Kidney epithelial cell (primary cell): ENCODE data around the gene CCDC85C. TPM values are rescaled to one million over a fixed set of nuclear protein-coding genes. Genes with fewer than 3 reads are reported as not detected.

ENCODE experiments used
- DNase-seq: peaks from one replicate; pipeline ENCODE4 v3.0.0-alpha.2; 2010; ENCODE audit warnings: low read depth
- H3K27me3 ChIP-seq: 2 replicates; pipeline ENCODE4 v1.6.0; 2011; ENCODE audit warnings: low read length; ENCODE audit not compliant: control insufficient read depth, insufficient read depth
- H3K36me3 ChIP-seq: 2 replicates; pipeline ENCODE4 v1.5.1; 2011; ENCODE audit warnings: low read length; ENCODE audit not compliant: control insufficient read depth, insufficient read depth
- H3K4me3 ChIP-seq: 2 replicates; pipeline ENCODE4 v1.5.1; 2011; ENCODE audit warnings: low read depth, mild to moderate bottlenecking, control low read depth, low read length
- CTCF ChIP-seq: IDR thresholded peaks from 2 replicates; pipeline ENCODE4 v1.5.1; 2011; ENCODE audit warnings: mild to moderate bottlenecking, moderate library complexity, low read length, control low read depth, inconsistent platforms; ENCODE audit not compliant: insufficient read depth, poor library complexity, severe bottlenecking
- total RNA-seq: library from RNA; depleted of rRNA; stranded (reverse); fragments of >200 nt; gene quantifications from 2 replicates; pipeline ENCODE4 v1.2.3, GENCODE V29; 2015

CCDC85C gene
- total RNA-seq, 1 donor from 2014 or later, result 32.4 TPM

DNA sequence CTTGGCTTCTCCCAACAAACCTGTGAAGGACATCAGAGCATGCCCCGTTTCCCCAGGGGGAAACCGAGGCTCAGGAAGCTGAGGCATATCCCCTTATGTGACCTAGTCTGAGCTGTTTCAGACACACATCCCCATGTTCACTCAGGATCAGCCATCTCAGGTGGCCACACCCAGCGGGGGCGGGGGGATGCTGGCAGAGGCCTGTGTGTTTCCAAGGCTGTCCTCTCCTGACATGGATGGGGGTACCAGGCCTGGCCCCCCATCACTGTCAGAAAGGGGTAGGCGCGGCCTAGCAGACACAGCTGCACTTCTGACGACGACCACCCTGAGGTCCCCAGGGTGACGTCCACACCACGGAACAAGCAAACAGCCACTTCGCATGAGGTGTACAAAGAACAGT lies 22.1 kb downstream of the CCDC85C start:
- DNase-seq, result no peak
- H3K27me3 ChIP-seq, result no peaks in the 10 kb centered on the region
- H3K36me3 ChIP-seq, result no peaks in the 10 kb centered on the region
- no peak for TF ChIP-seq CTCF
- H3K4me3 ChIP-seq, result no peak overlapping the region

GRCh38 chr14:99581374-99581773 lies 22.6 kb downstream of the CCDC85C start:
- no peak for DNase-seq
- TF ChIP-seq CTCF, result no peak
- Histone ChIP-seq H3K36me3 (no peaks in the 10 kb centered on the region), H3K27me3 (no peaks in the 10 kb centered on the region), H3K4me3 (no peak overlapping the region)

GRCh38 chr14:99579903-99580571 lies 24.0 kb downstream of the CCDC85C start:
- no peak for TF ChIP-seq CTCF
- DNase-seq, result peak; percentile 86
- no peak overlapping the region for H3K4me3 ChIP-seq
- no peaks in the 10 kb centered on the region for H3K36me3 ChIP-seq
- no peaks in the 10 kb centered on the region for H3K27me3 ChIP-seq

DNA sequence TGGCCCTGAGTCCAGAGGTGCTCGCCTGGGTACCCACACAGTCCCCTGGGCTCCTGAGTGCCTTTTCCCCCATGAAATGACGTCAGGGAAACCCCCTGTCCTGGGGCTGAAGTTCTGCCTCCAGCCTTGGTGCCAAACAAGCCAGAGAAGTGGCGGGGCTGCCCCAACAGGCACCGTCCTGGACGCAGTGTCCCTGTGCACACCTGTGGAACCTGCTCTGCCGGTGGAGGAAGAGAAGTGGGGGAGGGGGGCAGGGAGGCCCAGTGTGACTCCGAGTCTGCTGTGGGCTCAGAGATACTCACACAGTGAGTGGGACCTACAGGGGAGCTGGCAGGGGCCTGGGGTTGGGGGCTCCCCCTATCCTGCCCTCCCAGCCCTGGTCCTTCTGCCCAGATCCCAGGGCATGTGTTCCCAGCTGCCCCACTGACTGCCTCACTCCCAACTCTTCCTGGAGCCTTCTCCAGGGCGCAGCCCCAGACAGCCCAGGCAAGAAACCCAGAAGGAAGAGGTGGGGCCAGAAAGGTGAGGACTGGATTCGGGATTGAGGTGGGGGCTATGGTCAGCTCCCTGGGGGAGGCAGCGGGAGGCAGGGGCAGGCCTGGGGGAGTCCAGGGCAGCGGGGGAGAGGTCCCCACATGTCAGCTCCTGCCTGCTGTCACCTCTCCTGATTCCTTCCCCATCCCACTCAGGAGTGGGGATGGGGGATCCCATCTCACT lies 24.7 kb downstream of the CCDC85C start:
- Histone ChIP-seq H3K27me3 (no peaks in the 10 kb centered on the region), H3K36me3 (no peaks in the 10 kb centered on the region), H3K4me3 (no peak overlapping the region)
- DNase-seq, result no peak
- no peak for TF ChIP-seq CTCF

DNA sequence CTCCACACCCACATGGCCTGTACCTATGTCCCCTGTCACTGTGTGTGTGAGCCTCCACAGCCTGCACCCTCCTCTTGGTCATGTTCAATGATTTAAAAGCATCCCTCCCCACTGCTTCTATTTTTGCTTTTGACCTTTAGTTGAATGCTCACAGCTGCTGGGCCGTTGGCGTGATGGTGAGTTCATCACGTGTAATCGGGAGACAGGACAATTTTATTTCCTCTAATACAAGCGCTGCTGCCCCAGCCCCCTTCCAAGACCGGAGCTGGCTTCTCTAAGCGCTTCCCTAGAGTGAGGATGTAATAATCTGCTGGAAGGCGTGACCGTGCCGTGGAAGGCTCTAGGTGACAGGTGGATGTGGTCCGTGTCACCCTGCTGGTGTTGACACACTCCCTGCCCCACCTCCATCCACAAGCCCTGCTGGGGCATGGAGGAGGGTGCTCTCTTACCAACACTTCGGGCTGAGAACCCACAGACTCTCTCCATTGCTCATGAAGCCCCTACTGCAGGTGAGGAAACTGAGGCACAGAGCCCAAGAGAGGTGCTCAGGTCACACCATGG lies 25.4 kb downstream of the CCDC85C start:
- no peak overlapping the region for H3K4me3 ChIP-seq

More for the DNA sequence above, 25.4 kb downstream of the CCDC85C start:
- H3K27me3 ChIP-seq, result no peaks in the 10 kb centered on the region
- no peak for DNase-seq
- H3K36me3 ChIP-seq, result no peaks in the 10 kb centered on the region
- no peak for TF ChIP-seq CTCF
